Keratinocyte (primary cell): Measurements from ENCODE around the gene C2. TPM values are rescaled to one million over a fixed set of nuclear protein-coding genes. Genes with fewer than 3 reads are reported as not detected.
"Not testable (repeated sequence)": the region's sequence is repeated elsewhere in the genome, so short reads cannot be mapped to it uniquely, and the experiment has no call there.

Experiments
- DNase-seq: peaks from one replicate; pipeline ENCODE4 v3.0.0-alpha.2; 2011; ENCODE audit warnings: low read depth, missing footprints, low spot score
- FAIRE-seq: peaks from 2 replicates; lab custom pipeline; 2011; peaks lifted over from hg19 to GRCh38; lab: Jason Lieb, UNC
- H2AFZ ChIP-seq: 2 replicates; pipeline ENCODE4 v1.6.0; 2012; ENCODE audit warnings: low read length, control low read depth, inconsistent platforms; ENCODE audit not compliant: control insufficient read depth
- H3K27ac ChIP-seq: 2 replicates; pipeline ENCODE4 v1.5.1; 2011; ENCODE audit warnings: low read length; ENCODE audit not compliant: control insufficient read depth, insufficient read depth
- H3K27me3 ChIP-seq: 3 replicates; pipeline ENCODE4 v1.6.0; 2011; ENCODE audit warnings: low read length; ENCODE audit not compliant: control insufficient read depth, insufficient read depth; ENCODE audit errors: extremely low read depth
- H3K36me3 ChIP-seq, 2 experiments: 2 replicates in 1 of 2; 3 replicates in 1 of 2; pipeline ENCODE4 v1.5.1; 2011; ENCODE audit warnings: low read length in 2 of 2, mild to moderate bottlenecking in 1 of 2; ENCODE audit not compliant: control insufficient read depth in 2 of 2, insufficient read depth in 2 of 2; ENCODE audit errors: extremely low read depth in 1 of 2
- H3K4me1 ChIP-seq: 3 replicates; pipeline ENCODE4 v1.5.1; 2011; ENCODE audit warnings: low read length; ENCODE audit not compliant: control insufficient read depth, insufficient read depth; ENCODE audit errors: extremely low read depth
- H3K4me2 ChIP-seq: 3 replicates; pipeline ENCODE4 v1.6.0; 2011; ENCODE audit warnings: low read depth, low read length; ENCODE audit not compliant: control insufficient read depth, insufficient read depth; ENCODE audit errors: extremely low read depth
- H3K4me3 ChIP-seq, 3 experiments: fragments of 200-600 bp in 1 of 3; sonication (generic) in 1 of 3; 2 replicates in 2 of 3; 3 replicates in 1 of 3; pipeline ENCODE4 v1.5.1; 2011 to 2016; ENCODE audit warnings: low read length in 3 of 3, mild to moderate bottlenecking in 3 of 3, control low read depth in 2 of 3, inconsistent platforms in 1 of 3, low read depth in 1 of 3, mixed read lengths in 1 of 3, mixed run types in 1 of 3, moderate library complexity in 1 of 3; ENCODE audit not compliant: control insufficient read depth in 2 of 3, insufficient read depth in 2 of 3; ENCODE audit errors: extremely low read depth in 1 of 3
- H3K79me2 ChIP-seq: 2 replicates; pipeline ENCODE4 v1.6.0; 2012; ENCODE audit warnings: low read length; ENCODE audit not compliant: control insufficient read depth, insufficient read depth
- H3K9ac ChIP-seq: 3 replicates; pipeline ENCODE4 v1.6.0; 2011; ENCODE audit warnings: low read length; ENCODE audit not compliant: control insufficient read depth, insufficient read depth; ENCODE audit errors: extremely low read depth
- H3K9me1 ChIP-seq: 3 replicates; pipeline ENCODE4 v1.6.0; 2011; ENCODE audit warnings: low read length; ENCODE audit not compliant: control insufficient read depth, insufficient read depth; ENCODE audit errors: extremely low read depth
- H3K9me3 ChIP-seq: 2 replicates; pipeline ENCODE4 v1.5.1; 2012; ENCODE audit warnings: low read depth, low read length; ENCODE audit not compliant: control insufficient read depth
- H4K20me1 ChIP-seq: 3 replicates; pipeline ENCODE4 v1.6.0; 2011; ENCODE audit warnings: low read length; ENCODE audit not compliant: control insufficient read depth, insufficient read depth; ENCODE audit errors: extremely low read depth
- EZH2 ChIP-seq: IDR thresholded peaks from one replicate; pipeline ENCODE4 v1.6.1; 2012; ENCODE audit warnings: inconsistent platforms, mild to moderate bottlenecking, low read length, moderate library complexity
- dilution Hi-C: fragments of 300-500 bp; cut with MboI; formaldehyde crosslinking; loops from one replicate; pipeline ENCODE4 v1.7.0; 2020; ENCODE audit warnings: low sequenced_read_pairs; ENCODE audit not compliant: extremely low pct_ligation_motif_present
- polyA plus RNA-seq, 5 experiments: library from polyadenylated mRNA; depleted of rRNA in 3 of 5; stranded (reverse) in 3 of 5; stranded (forward) in 1 of 5; unstranded in 1 of 5; fragments of >200 nt; gene quantifications; 1 replicate in 1 of 5; 2 replicates in 3 of 5; 3 replicates in 1 of 5; pipeline versions ENCODE4 v1.2.1 to v1.2.3, GENCODE V29; 2011 to 2012; ENCODE audit warnings: missing spikeins in 2 of 5, low read depth in 1 of 5, low replicate concordance in 1 of 5
- TF ChIP-seq, protein P1 (sequence below), 3 experiments: IDR thresholded peaks in 1 of 3; conservative IDR thresholded peaks in 1 of 3; optimal IDR thresholded peaks in 1 of 3; 2 replicates in 2 of 3; 3 replicates in 1 of 3; pipeline versions ENCODE3 to v1.5.1; 2011; ENCODE audit warnings: low read length in 3 of 3, mild to moderate bottlenecking in 3 of 3, moderate library complexity in 2 of 3, control low read depth in 1 of 3, inconsistent platforms in 1 of 3; ENCODE audit not compliant: insufficient read depth in 2 of 3; ENCODE audit errors: extremely low read depth in 1 of 3

Gene C2
- polyA plus RNA-seq, 1 donor (not counting 4 experiments of a cell fraction or from before 2014, with no cell fraction given) = not detected

DNA sequence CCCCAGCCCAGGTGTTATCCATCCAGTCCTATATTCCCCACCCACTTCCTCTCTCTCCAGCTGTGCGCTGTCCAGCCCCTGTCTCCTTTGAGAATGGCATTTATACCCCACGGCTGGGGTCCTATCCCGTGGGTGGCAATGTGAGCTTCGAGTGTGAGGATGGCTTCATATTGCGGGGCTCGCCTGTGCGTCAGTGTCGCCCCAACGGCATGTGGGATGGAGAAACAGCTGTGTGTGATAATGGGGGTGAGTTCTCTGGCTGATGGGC, 1.1 kb downstream of the C2 start:
- H3K9me3 ChIP-seq = no peaks in the 10 kb centered on the region
- no peaks in the 10 kb centered on the region for H4K20me1 ChIP-seq
- dilution Hi-C loops = no loop called here
- FAIRE-seq (no peak), DNase-seq (no peak)
- H3K4me1 ChIP-seq = no peaks in the 10 kb centered on the region
- H3K27ac ChIP-seq = no peak overlapping the region
- no peak overlapping the region for H2AFZ ChIP-seq
- no peak overlapping the region for H3K9ac ChIP-seq
- H3K4me2 ChIP-seq = no peak overlapping the region
- no peaks in the 10 kb centered on the region for H3K79me2 ChIP-seq
- H3K4me3 ChIP-seq = no peak overlapping the region
- H3K36me3 ChIP-seq = no peaks in the 10 kb centered on the region
- no peak for TF ChIP-seq EZH2
- TF ChIP-seq, protein P1, sequence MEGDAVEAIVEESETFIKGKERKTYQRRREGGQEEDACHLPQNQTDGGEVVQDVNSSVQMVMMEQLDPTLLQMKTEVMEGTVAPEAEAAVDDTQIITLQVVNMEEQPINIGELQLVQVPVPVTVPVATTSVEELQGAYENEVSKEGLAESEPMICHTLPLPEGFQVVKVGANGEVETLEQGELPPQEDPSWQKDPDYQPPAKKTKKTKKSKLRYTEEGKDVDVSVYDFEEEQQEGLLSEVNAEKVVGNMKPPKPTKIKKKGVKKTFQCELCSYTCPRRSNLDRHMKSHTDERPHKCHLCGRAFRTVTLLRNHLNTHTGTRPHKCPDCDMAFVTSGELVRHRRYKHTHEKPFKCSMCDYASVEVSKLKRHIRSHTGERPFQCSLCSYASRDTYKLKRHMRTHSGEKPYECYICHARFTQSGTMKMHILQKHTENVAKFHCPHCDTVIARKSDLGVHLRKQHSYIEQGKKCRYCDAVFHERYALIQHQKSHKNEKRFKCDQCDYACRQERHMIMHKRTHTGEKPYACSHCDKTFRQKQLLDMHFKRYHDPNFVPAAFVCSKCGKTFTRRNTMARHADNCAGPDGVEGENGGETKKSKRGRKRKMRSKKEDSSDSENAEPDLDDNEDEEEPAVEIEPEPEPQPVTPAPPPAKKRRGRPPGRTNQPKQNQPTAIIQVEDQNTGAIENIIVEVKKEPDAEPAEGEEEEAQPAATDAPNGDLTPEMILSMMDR (optimal IDR thresholded peaks at IDR 0.05 in 1 of 3, IDR thresholded peaks at IDR 0.05 in 1 of 3, conservative IDR thresholded peaks at IDR 0.05 in 1 of 3; ENCODE audit: extremely low read depth in 1 of 3, insufficient read depth in 2 of 3, low read length in 3 of 3) = no peak
- H3K9me1 ChIP-seq = no peaks in the 10 kb centered on the region
- peaks cover 11% of the 10 kb centered on the region for H3K27me3 ChIP-seq

DNA sequence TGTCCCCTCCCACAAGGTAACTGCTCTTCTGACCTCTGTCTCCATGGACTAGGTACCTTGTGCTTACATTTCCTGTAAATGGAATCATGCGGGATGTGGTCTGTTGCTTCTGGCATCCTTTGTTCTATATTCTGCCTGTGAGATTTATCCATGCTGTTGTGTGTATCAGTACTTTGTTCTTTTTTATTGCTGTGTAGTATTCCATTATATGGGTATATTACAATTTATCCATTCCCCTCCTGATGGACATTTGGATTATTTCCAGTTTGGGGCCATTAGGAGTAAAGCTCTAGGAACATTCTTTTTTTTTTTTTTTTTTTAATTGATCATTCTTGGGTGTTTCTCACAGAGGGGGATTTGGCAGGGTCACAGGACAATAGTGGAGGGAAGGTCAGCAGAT, 3.4 kb downstream of the C2 start:
- Histone ChIP-seq H3K4me3 (no peak overlapping the region), H3K27ac (no peak overlapping the region), H3K9ac (no peak overlapping the region), H4K20me1 (no peaks in the 10 kb centered on the region), H3K79me2 (no peaks in the 10 kb centered on the region), H2AFZ (no peak overlapping the region), H3K4me1 (no peaks in the 10 kb centered on the region), H3K9me1 (no peaks in the 10 kb centered on the region), H3K27me3 (peaks cover 18% of the 10 kb centered on the region), H3K36me3 (no peaks in the 10 kb centered on the region), H3K4me2 (no peak overlapping the region), H3K9me3 (no peaks in the 10 kb centered on the region)
- FAIRE-seq = no peak
- no peak for DNase-seq
- TF ChIP-seq, protein P1 (optimal IDR thresholded peaks at IDR 0.05 in 1 of 3, IDR thresholded peaks at IDR 0.05 in 1 of 3, conservative IDR thresholded peaks at IDR 0.05 in 1 of 3; ENCODE audit: extremely low read depth in 1 of 3, insufficient read depth in 2 of 3, low read length in 3 of 3) = no peak
- no peak for TF ChIP-seq EZH2
- dilution Hi-C loops = no loop called here

DNA sequence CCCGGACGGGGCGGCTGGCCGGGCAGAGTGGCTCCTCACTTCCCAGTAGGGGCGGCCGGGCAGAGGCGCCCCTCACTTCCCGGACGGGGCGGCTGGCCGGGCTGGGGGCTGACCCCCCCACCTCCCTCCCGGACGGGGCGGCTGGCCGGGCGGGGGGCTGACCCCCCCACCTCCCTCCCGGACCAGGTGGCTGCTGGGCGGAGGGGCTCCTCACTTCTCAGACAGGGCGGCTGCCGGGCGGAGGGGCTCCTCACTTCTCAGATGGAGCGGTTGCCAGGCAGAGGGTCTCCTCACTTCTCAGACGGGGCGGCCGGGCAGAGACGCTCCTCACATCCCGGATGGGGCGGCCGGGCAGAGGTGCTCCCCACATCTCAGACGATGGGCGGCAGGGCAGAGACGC, 4.6 kb downstream of the C2 start:
- H3K4me3 ChIP-seq, H3K9me1 ChIP-seq, FAIRE-seq, H3K9ac ChIP-seq, H3K9me3 ChIP-seq, DNase-seq, H3K4me2 ChIP-seq, dilution Hi-C loops, H3K27ac ChIP-seq, H3K79me2 ChIP-seq, H2AFZ ChIP-seq, H3K36me3 ChIP-seq, H4K20me1 ChIP-seq, H3K4me1 ChIP-seq: not testable (repeated sequence)
- peaks cover 18% of the 10 kb centered on the region for H3K27me3 ChIP-seq
